Activated naive CD4-positive, alpha-beta T cell treated with Interleukin-2 at 50 U/mL for 16 hours (primary cell): ENCODE data around the gene PRKCA.
A peak's percentile ranks its signal among the peaks of the same experiment; 100 is the strongest.
"Not testable (repeated sequence)": the region's sequence is repeated elsewhere in the genome, so short reads cannot be mapped to it uniquely, and the experiment has no call there.

Source experiments
- DNase-seq: peaks from one replicate; pipeline ENCODE4 v3.0.0-alpha.2; 2020

Gene PRKCA

GRCh38 chr17:66695098-66695497 lies 392.7 kb downstream of the PRKCA start:
- DNase-seq = no peak

GRCh38 chr17:66698270-66698669 lies 395.9 kb downstream of the PRKCA start:
- no peak for DNase-seq

- no peak for DNase-seq
Observed at GRCh38 chr17:66701462-66701861, 399.0 kb downstream of the PRKCA start.

GRCh38 chr17:66702106-66702936 lies 399.9 kb downstream of the PRKCA start:
- DNase-seq = no peak

- DNase-seq = no peak
Observed at GRCh38 chr17:66704858-66705520, 402.6 kb downstream of the PRKCA start.

GRCh38 chr17:66706851-66707450 lies 404.5 kb downstream of the PRKCA start:
- DNase-seq = no peak

GRCh38 chr17:66711401-66711800 lies 409.0 kb downstream of the PRKCA start:
- no peak for DNase-seq

GRCh38 chr17:66711881-66712321 lies 409.5 kb downstream of the PRKCA start:
- DNase-seq = no peak

GRCh38 chr17:66712453-66712852 lies 410.0 kb downstream of the PRKCA start:
- no peak for DNase-seq

GRCh38 chr17:66713021-66713532 lies 410.7 kb downstream of the PRKCA start:
- DNase-seq = not testable (repeated sequence)

GRCh38 chr17:66713533-66714042 lies 411.2 kb downstream of the PRKCA start:
- DNase-seq = peak; percentile 44

GRCh38 chr17:66714046-66715023 lies 411.9 kb downstream of the PRKCA start:
- DNase-seq = no peak

GRCh38 chr17:66715076-66715675 lies 412.8 kb downstream of the PRKCA start:
- DNase-seq = no peak

GRCh38 chr17:66715745-66716156 lies 413.3 kb downstream of the PRKCA start:
- no peak for DNase-seq

- DNase-seq = no peak
Observed at GRCh38 chr17:66716236-66717026, 414.0 kb downstream of the PRKCA start.

GRCh38 chr17:66717641-66718058 lies 415.2 kb downstream of the PRKCA start:
- no peak for DNase-seq

GRCh38 chr17:66720027-66720426 lies 417.6 kb downstream of the PRKCA start:
- no peak for DNase-seq

- DNase-seq = no peak
Observed at GRCh38 chr17:66720567-66720966, 418.2 kb downstream of the PRKCA start.

- DNase-seq = no peak
Observed at GRCh38 chr17:66722341-66722740, 419.9 kb downstream of the PRKCA start.

GRCh38 chr17:66724581-66725341 lies 422.3 kb downstream of the PRKCA start:
- DNase-seq = no peak
